ENCODE results near the gene PDXDC1.
"Not testable (repeated sequence)": the region's sequence is repeated elsewhere in the genome, so short reads cannot be mapped to it uniquely, and the experiment has no call there.

DNA sequence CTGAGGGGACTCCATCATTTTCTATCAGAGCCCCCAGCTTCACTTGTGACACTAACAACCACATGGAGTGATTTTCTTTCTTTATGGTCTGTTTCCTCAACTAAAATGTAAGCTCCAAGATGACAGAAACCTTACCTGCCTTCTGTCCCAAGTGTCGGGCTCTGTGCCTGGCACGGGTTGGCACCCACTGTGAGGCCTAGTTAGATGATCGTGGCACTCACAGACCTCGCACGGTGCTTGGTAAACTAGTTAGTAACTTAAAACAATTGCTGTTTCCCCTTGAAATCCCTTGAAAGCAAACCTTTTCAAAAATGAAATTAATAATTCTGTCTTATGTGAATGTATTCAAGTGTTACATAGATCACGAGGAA, 53.5 kb downstream of the PDXDC1 start:
- TF ChIP-seq POLR2AphosphoS5 (IDR thresholded peaks at IDR 0.05; ENCODE audit: borderline replicate concordance, low read depth, low read length); EZH2 (IDR thresholded peaks at IDR 0.05); FOXP2 (optimal IDR thresholded peaks at IDR 0.05; ENCODE audit: control extremely low read depth, extremely low read length, insufficient read depth): not testable (repeated sequence)

Measured in SK-N-MC (cell line).